Skeletal muscle satellite cell (primary cell): ENCODE results near the gene MAN2C1. TPM values are rescaled to one million over a fixed set of nuclear protein-coding genes. Genes with fewer than 3 reads are reported as not detected.
"Not testable (repeated sequence)": the region's sequence is repeated elsewhere in the genome, so short reads cannot be mapped to it uniquely, and the experiment has no call there.

Experiments used
- H3K27me3 ChIP-seq: 2 replicates; pipeline ENCODE4 v1.7.0; 2013; ENCODE audit warnings: low read length; ENCODE audit not compliant: control insufficient read depth, insufficient read depth
- H3K36me3 ChIP-seq: 2 replicates; pipeline ENCODE4 v1.7.0; 2013; ENCODE audit warnings: mild to moderate bottlenecking, control low read depth, low read length; ENCODE audit not compliant: insufficient read depth
- H3K4me1 ChIP-seq: 2 replicates; pipeline ENCODE4 v1.7.0; 2013; ENCODE audit warnings: low read length; ENCODE audit not compliant: control insufficient read depth, insufficient read depth
- H3K4me2 ChIP-seq: 2 replicates; pipeline ENCODE4 v1.7.0; 2013; ENCODE audit warnings: mild to moderate bottlenecking, low read length
- H3K4me3 ChIP-seq: 2 replicates; pipeline ENCODE4 v1.7.0; 2013; ENCODE audit warnings: low read length
- H3K9ac ChIP-seq: 2 replicates; pipeline ENCODE4 v1.7.0; 2013; ENCODE audit warnings: mild to moderate bottlenecking, low read depth, low read length, moderate library complexity
- H3K9me3 ChIP-seq: replicated peaks from 2 replicates; pipeline ENCODE4 v1.7.0; 2013; ENCODE audit warnings: mild to moderate bottlenecking, control low read depth, low read length
- total RNA-seq: library from RNA; depleted of rRNA; stranded (reverse); fragments of >200 nt; gene quantifications from 2 replicates; pipeline ENCODE4 v1.2.3, GENCODE V29; 2012; rRNA removed

MAN2C1 gene
- 109 and 112 TPM in 2 replicates for total RNA-seq

DNA sequence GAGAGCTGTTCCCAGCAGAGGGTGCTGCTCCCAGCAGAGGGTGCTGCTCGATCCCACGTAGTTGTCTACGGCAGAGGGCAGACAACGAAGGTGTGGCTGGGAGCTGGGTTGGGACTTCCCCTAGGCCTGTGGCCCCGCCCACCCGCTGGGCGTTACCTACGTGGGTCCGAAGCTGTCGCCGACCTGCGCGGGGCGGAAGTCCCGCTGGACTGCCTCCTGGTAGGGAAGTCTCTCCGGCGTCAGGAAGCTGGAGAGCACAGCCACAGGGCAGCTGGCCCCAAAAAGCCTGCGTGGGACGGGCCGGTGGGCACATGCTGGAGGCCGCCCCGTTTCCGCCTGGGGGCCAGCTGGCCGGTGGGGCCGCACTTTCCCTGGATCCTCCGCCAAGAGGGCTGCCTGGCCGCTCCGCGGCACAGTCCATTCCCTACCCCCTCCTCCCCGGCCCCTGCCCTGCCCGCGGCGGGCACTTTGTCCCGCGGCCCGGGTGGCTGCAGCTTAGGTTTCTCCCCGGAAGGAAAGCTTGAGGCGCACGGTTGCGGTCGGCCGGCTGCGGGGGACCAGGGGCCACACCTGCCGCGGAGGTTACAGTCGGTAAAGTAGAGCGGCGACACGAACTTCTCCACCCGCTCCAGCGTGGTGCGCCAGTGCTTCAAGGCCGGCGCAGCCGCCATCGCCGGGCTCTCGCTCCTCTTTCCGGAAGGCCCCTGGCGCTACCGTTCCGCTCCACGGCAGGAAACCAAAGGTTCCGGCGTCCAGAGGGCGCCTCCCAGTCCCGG is at the start of gene MAN2C1:
Gene MAN2C1 (minus strand): TSS at position 695 of the 776 bp plus-strand sequence. CDS start 24 bp downstream, at position 671.
- peak within 1 kb of the TSS; percentile 86 for H3K4me2 ChIP-seq
- no peaks in the 10 kb centered on the region for H3K9me3 ChIP-seq
- H3K36me3 ChIP-seq = peaks cover 50% of the 10 kb centered on the region
- H3K4me1 ChIP-seq = peaks cover 22% of the 10 kb centered on the region
- peak within 1 kb of the TSS; percentile 89 for H3K4me3 ChIP-seq
- no peaks in the 10 kb centered on the region for H3K27me3 ChIP-seq
- peak within 1 kb of the TSS; percentile 97 for H3K9ac ChIP-seq

DNA sequence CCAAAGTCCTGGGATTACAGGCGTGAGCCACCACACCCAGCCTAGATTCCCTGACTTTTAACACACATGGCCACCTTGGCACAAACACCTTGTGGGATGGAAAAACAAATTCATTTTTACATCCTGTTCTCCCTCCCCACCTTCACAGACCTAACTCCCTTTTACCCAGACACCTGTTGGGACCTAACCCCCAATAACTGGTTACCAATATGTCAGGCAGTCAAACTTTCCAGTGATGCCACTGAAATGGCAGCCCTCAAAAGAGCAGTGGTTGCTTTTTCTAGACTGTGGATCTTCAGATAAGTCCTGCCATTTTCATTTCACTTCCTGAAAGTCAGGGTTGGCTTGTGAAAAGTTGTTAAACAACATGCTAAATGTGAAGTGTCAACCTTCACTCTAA is 48.2 kb upstream of the MAN2C1 start:
- Histone ChIP-seq H3K27me3 (no peaks in the 10 kb centered on the region), H3K4me1 (peaks cover 9% of the 10 kb centered on the region), H3K36me3 (peaks cover 27% of the 10 kb centered on the region), H3K4me2 (no peak overlapping the region), H3K9me3 (no peaks in the 10 kb centered on the region), H3K9ac (no peak overlapping the region), H3K4me3 (no peak overlapping the region)

GRCh38 chr15:75410196-75410595 is 41.8 kb upstream of the MAN2C1 start:
- Histone ChIP-seq H3K9ac (no peak overlapping the region), H3K36me3 (peaks cover 54% of the 10 kb centered on the region), H3K4me3 (no peak overlapping the region), H3K27me3 (no peaks in the 10 kb centered on the region), H3K9me3 (no peaks in the 10 kb centered on the region), H3K4me1 (no peaks in the 10 kb centered on the region), H3K4me2 (no peak overlapping the region)

DNA sequence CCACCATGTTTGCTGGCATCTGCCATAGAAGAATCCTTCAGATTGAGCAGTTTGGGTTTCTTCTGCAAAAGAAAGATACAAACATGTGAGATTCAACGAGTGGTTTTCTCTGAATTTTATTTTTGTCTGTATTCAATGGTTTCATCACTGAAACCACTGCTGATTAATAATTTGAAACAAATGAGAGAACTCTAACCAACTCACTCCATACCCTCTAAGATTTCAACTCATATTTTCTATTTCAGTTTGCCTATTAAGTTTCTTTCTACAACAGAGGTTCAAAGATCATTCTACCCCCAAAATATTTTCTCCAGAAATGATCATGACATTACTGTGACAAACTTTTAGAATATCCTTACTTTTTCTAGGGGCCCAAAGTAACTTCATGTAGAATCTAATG is 38.7 kb upstream of the MAN2C1 start:
- Histone ChIP-seq H3K36me3 (peaks cover 52% of the 10 kb centered on the region), H3K4me1 (no peaks in the 10 kb centered on the region), H3K4me2 (no peak overlapping the region), H3K4me3 (no peak overlapping the region), H3K9ac (no peak overlapping the region), H3K9me3 (no peaks in the 10 kb centered on the region), H3K27me3 (no peaks in the 10 kb centered on the region)

DNA sequence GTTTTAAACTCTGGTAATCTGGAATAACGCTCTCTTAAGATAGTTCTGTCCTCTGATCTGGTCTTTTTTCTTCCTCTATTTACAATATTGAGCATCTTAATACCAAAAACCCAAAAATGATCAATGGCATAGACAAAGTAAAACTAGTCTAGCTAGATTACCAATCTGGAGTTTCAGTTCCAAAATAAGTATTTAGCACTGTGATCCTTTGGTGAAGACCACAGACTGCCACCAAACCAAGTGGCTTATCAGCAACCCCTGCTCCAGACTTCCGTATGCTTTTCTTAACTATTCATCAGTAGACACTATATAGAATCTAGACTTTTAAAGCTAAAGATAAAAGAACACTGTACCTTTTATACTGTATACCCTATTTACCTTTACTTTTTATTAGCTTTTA is 35.5 kb upstream of the MAN2C1 start:
- no peak overlapping the region for H3K4me3 ChIP-seq
- no peak overlapping the region for H3K4me2 ChIP-seq
- H3K9me3 ChIP-seq = no peaks in the 10 kb centered on the region
- no peaks in the 10 kb centered on the region for H3K4me1 ChIP-seq
- H3K36me3 ChIP-seq = peaks cover 48% of the 10 kb centered on the region
- H3K27me3 ChIP-seq = no peaks in the 10 kb centered on the region
- H3K9ac ChIP-seq = no peak overlapping the region

- Histone ChIP-seq H3K4me2 (no peak overlapping the region), H3K9me3 (no peaks in the 10 kb centered on the region), H3K9ac (no peak overlapping the region), H3K36me3 (peaks cover 72% of the 10 kb centered on the region), H3K4me3 (no peak overlapping the region), H3K27me3 (no peaks in the 10 kb centered on the region), H3K4me1 (no peaks in the 10 kb centered on the region)
These were observed 29.1 kb upstream of the MAN2C1 start for GRCh38 chr15:75397494-75397893.

DNA sequence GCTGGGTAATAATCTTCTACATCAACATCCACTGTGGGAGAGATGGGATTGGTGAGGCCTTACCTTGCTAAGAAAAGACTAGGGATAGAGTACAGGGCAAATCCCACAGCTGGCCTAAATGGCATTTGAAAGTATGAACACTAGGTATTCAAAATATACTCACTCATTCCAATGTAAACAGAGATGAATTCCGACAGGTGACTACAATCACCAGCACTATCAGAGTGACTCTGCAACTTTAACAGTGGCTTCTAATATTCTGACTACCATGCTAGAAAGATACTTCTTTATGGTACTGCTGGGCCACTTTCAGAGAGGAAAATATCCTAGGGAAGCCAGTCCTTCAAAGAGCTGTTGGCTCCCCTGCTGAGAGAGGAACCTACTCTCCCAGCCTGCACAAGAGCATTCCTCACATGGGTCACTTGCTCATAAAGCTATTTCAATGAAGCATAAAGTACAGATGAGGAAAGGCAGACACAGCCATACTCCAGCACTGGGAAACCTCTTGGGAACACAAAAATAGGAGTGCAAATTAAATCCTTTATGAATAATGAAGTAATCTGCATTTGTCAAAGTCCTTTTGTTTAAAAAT is 21.5 kb upstream of the MAN2C1 start:
- no peak overlapping the region for H3K4me2 ChIP-seq
- no peak overlapping the region for H3K4me3 ChIP-seq
- H3K27me3 ChIP-seq = no peaks in the 10 kb centered on the region
- no peaks in the 10 kb centered on the region for H3K9me3 ChIP-seq
- no peaks in the 10 kb centered on the region for H3K4me1 ChIP-seq
- no peak overlapping the region for H3K9ac ChIP-seq
- peaks cover 91% of the 10 kb centered on the region for H3K36me3 ChIP-seq

DNA sequence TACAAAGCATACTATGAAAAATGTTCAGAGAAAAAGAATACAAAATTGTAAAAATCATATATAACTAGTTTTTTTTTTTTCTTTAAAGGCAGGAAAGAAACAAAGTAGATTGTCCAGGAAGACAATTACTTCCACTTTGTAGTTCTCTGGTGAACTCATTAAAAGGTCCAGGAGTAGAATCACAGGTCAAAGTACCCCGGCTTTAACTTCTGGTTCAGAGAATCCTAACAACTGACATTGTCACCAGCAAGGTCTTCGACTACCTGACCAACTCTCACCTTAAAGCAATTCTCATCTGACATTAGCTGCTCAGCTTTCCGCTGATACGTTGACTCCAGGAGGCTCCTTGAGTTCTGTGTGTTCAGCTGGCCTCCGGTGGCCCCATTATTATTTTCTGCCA is 15.6 kb upstream of the MAN2C1 start:
- H3K36me3 ChIP-seq = peaks cover 66% of the 10 kb centered on the region
- H3K27me3 ChIP-seq = not testable (repeated sequence)

DNA sequence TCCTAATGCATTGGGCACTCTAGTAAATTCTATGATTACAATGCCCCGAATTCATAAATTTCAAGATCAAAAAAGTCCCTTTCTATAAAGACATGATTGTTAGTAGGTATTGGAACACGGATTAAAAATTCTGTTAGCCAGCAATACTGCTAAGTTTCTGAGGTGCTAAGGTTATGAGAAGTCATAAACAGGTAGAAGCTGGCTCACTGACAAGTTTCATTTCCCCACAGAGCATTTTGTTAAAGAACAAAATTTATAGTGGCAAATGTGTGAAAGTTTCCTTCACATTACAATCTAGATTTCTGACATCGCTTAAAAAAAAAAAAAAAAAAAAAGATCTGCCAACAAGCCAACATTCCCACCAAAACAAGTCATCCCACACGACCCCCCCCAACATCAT is 12.4 kb upstream of the MAN2C1 start:
- H3K36me3 ChIP-seq = peaks cover 58% of the 10 kb centered on the region
- H3K9me3 ChIP-seq = no peaks in the 10 kb centered on the region
- no peak overlapping the region for H3K4me3 ChIP-seq
- no peak overlapping the region for H3K9ac ChIP-seq
- H3K4me2 ChIP-seq = no peak overlapping the region
- no peaks in the 10 kb centered on the region for H3K4me1 ChIP-seq
- H3K27me3 ChIP-seq = no peaks in the 10 kb centered on the region

More for the DNA sequence above, 15.6 kb upstream of the MAN2C1 start:
- not testable (repeated sequence) for H3K4me2 ChIP-seq, H3K4me1 ChIP-seq, H3K9me3 ChIP-seq, H3K9ac ChIP-seq, H3K4me3 ChIP-seq

DNA sequence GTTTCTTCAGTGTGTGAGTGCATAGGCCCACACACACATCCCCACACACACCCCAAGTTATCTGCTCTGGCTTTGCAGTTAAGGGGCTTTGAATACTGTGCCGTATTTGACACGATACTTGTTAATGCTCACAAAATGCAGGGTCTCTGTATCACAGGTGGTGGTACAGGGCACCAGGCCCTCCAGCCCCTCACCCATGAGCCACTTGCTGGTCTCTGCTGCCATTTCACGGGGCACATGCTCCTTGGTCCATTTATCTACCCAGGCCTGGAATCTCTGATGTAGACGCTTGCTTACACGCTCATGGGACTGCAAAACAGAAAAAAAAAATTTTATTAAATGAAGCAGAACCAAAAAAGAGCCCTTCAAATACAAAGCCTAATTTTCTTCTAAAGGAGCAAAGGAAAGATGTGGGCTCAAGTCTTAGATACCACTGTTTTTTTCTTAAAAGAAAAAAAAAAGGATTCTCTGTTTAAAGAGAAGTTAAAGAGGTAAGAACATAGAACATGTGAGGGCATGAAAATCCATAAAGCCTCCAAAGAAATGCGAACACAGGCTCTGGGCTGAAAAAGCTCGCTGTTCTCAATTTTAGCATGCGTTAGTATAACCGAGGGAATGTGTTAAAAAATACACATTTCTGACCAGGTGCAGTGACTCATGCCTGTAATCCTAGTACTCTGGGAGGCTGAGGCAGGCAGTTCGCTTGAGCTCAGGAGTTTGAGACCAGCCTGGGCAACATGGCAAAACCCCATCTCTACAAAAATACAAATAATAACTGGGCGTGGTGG is 3.7 kb upstream of the MAN2C1 start:
- Histone ChIP-seq H3K4me2 (no peak overlapping the region), H3K4me1 (peaks cover 22% of the 10 kb centered on the region), H3K36me3 (peaks cover 59% of the 10 kb centered on the region), H3K27me3 (no peaks in the 10 kb centered on the region), H3K9ac (no peak overlapping the region), H3K9me3 (no peaks in the 10 kb centered on the region), H3K4me3 (no peak overlapping the region)

GRCh38 chr15:75371486-75371885 is 3.1 kb upstream of the MAN2C1 start:
- H3K27me3 ChIP-seq = no peaks in the 10 kb centered on the region
- no peak overlapping the region for H3K9ac ChIP-seq
- H3K36me3 ChIP-seq = peaks cover 59% of the 10 kb centered on the region
- peaks cover 22% of the 10 kb centered on the region for H3K4me1 ChIP-seq
- H3K4me2 ChIP-seq = no peak overlapping the region
- H3K9me3 ChIP-seq = no peaks in the 10 kb centered on the region
- H3K4me3 ChIP-seq = no peak overlapping the region
